Inferior parietal cortex (tissue), 1 donor: Measurements from ENCODE around the gene ARHGAP4.

Experiments
- DNase-seq: peaks from one replicate; pipeline ENCODE4 v3.0.0-alpha.2; 2016; ENCODE audit errors: extremely low spot score

The ARHGAP4 gene

GRCh38 chrX:153906126-153906917 is 19.7 kb downstream of the ARHGAP4 start:
- no peak for DNase-seq

GRCh38 chrX:153905481-153906095 is 20.5 kb downstream of the ARHGAP4 start:
- DNase-seq = no peak

GRCh38 chrX:153903991-153904957 is 21.8 kb downstream of the ARHGAP4 start, which contains the start of gene AVPR2:
Gene AVPR2 (plus strand): TSS chrX:153904673. CDS start chrX:153905146, 473 bp downstream.
- no peak for DNase-seq

- DNase-seq = no peak
These were observed 22.7 kb downstream of the ARHGAP4 start for GRCh38 chrX:153903238-153903980.

DNA sequence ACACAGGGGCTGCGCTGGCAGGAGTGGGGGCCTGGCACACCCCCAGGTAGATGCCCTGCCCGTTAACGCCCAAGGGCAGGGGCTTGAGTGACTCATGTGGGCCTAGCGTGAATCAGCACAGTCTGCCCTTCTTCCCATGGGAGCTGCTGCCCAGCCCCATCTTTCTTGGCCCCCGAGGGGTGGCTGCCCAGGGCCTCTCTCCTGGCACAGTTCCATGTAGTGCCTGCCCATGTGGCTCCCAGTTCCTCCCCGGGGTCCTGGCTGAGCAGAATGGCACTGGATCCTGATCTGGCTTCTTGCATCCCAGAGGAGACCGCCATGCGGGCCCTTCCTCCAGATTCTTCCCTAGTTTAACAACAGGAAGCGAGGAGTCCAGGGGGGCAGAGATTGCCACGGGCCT is 23.7 kb downstream of the ARHGAP4 start:
- DNase-seq = no peak

DNA sequence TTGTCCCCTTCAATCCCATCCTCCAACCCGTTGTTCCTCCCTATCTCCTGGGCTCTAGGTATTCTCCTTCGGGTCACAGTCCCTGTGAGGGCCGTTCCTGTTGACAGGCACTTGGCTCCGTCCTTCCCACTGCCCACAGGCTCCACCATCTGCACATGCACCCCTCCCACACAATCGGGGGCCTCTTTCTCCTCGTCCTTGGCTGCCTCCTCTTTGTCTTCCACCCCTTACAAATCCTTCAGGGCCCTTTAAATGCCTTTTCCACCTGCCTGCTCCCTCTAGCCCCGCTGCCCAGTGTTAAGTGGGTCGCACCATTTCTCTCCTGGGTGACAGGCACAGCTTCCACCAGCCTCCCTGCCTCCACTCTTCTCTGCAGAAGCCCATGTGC is 24.3 kb downstream of the ARHGAP4 start:
- no peak for DNase-seq

GRCh38 chrX:153900831-153901752 is 25.0 kb downstream of the ARHGAP4 start:
- DNase-seq = no peak

DNA sequence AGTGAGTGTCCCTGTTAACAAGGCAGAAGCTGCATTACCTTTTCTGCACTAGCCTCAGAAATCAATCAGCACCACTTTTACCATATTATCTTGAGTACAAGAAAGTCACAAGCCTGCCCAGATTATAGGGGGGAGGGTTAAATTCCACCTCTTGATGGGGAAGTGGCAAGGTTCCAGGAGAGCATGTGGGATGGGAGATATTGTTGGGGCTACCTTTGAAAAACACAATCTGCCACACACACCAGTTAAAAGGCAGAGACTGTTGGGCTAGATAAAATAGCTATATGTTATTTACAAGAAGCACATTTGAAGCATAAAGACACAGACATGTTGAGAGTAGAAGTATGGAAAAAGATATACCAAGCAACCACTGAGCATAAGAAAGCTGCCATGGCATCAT is 28.2 kb downstream of the ARHGAP4 start:
- peak; percentile 27 for DNase-seq

- DNase-seq = no peak
These were observed 36.9 kb downstream of the ARHGAP4 start for GRCh38 chrX:153889123-153889522.

GRCh38 chrX:153888344-153888743 is 37.7 kb downstream of the ARHGAP4 start:
- no peak for DNase-seq

DNA sequence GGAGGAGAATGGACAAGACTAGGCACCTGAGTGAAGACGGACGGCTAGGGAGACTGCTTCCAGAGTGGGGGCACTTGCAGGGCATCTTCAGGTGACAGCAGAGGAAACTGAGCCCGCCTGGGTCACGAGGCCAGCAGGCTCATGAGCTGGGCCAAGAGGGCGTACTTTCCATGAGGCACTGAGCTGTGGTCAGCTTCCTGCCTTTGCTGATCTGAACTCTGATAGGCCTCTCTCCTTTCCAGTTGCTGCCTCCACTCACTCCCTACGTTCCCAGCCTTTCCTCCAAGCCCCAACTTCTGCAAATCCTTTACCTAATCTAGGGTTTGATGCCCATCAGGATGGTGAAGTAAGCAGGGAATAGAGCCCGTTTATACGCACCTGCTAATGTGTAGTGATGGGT is 38.7 kb downstream of the ARHGAP4 start:
- no peak for DNase-seq

DNA sequence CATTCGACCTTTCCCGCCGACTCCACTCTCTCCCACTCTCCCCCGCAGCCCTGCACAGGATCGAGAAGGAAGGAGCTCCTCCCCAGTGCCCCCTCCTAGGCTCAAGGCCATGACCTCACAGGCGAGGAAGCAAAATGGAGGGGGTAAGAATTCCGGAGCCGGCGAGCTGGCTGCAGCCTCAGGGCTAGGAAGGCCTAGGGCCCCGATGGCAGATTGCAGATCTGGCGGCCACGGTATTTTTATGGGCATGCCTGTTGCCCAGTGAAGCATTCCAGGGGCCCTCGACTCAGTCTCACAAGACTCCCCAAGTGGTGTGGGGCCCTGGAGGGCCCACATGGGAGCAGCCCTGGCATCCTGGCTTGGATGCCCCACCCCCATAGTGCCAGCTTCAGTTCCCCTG is 39.1 kb downstream of the ARHGAP4 start:
- DNase-seq = no peak

DNA sequence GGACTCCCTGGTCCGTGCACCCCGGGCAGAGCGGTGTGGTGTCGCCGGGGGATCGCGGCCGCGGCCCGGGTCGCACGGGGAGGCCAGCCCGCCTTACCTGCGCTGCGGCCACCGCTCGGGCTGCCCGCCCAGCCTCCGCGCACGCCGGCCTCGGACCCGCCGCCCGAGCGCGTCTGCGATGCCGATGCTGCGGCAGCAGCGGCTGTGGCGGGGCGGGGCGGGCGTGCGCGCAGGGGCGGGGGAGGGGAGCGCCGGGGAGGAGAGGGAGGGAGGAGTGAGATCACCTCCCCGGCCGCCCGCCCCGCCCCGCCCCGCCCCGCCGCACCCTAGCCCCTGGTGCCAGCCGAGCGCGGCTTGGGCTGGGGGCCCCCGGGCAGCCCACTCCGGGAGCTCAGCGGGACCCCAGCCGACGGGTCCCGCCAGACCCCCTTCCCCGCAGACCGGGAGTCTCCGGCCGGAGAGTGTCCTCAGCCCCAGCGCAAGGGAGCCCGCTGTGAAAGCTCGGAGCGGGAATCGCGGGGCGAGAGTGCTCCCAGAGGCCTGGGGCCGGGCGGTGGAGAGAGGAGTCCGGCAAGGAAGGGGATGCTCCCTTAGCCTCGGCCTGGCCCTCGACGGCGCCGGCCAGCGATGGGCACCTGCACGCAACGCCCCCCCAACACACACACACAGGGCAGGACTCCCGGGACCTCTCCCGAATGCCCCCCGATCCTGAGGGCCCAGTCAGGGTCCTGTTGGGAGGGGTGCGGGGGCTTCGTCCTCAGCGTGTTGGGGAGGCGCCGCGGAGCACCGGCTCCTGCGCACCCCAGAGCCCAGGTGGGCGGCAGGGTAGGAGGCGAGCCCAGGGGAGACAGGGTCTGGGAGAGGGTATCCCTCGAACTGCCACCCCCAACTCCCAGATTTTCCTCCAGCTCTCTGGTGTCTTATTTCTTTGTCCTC is 39.8 kb downstream of the ARHGAP4 start, which contains the start of gene L1CAM:
Gene L1CAM, minus strand, starts transcription at position 206 of the 936 bp plus-strand sequence. CDS start 10,337 bp downstream, outside the sequence.
- DNase-seq = no peak

DNA sequence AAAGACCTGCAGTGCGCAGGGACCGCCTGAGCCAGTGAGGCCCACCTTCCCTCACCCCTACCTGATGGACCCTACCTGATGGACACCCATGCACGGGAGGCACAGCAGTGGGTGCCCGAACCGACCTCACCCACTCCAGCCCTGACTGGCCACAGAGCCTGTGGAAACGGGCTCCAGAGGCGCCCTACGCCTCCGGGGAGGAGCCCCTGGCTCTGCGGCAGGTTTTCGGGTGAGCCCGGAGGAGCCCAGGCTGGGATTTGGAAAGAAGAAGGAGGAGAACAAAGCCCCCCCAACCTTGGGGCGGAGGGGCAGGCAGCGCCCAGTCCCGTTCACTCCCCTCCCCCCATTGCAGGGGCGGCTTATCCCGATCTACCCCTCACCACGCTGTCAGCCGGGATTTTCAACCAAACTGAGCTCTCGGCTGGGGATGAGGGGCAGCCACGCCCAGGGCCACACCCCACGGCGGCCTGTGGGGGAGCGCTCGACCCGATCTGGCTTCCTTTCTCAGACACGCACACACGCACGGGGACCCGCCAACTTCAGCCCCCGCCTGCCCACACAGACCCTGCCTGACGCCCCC is 40.8 kb downstream of the ARHGAP4 start:
- DNase-seq = no peak

DNA sequence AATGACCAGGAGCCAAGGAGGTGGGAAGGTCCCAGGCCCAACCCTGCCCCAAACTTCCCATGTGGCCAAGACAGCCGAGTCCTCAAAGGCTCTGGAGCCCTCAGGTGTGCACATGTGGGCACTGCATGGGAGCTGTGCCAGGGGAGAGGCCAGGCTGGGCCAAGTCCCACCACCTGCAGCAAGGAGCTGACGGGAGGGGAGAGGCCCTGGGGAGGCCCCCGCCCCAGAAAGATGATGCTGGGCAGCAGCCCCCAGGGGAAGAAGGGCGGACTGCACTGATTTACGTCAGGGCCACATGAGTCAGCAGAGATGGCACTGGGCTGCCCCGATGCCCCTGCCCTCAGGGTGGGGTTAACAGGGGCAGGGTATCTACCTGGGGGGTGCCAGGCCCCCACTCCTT is 41.5 kb downstream of the ARHGAP4 start:
- DNase-seq = no peak

- no peak for DNase-seq
These were observed 41.9 kb downstream of the ARHGAP4 start for GRCh38 chrX:153884136-153884535.

DNA sequence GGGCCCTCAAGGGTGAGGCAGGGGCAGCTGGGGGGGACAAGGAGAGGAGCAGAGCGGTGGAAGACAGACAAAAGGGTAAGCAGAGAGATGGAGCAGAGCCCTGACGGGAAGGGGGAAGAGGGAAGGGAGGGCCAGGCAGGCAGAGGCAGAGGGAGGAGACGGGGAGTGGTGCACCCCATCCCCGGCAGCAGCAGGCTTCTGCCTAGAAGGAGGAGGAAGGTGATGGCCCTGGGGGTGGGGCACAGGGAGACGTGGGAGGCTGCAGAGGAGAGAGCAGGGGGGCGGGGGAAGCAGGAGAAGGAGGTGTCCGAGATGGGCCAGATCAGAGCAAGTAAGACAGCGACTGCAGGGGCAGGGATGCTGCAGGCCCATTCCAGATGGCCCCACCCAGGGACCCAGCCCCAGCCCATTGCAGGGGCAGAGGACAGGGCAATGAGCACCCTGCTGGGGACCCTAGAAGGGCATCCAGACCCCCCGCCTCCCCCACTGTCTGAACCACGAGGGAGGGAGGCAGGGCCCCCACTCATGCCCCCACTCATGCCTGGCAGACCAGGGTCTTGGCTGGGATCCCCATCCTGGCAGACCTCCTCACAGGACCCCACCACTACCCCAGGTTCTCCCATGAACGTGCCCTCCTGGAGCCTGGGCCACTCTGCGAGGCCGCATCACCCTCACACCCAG is 42.8 kb downstream of the ARHGAP4 start:
- DNase-seq = no peak

GRCh38 chrX:153882557-153882956 is 43.5 kb downstream of the ARHGAP4 start:
- DNase-seq = no peak
